ENCODE measurements around the gene VDR.

VDR gene

GRCh38 chr12:47942614-47943225 is 37.9 kb upstream of the VDR start:
- Histone ChIP-seq H3K36me3 (ENCODE audit: control insufficient read depth, insufficient read depth, low read length) (no peaks in the 10 kb centered on the region), H3K9ac (ENCODE audit: low read depth, low read length) (no peak overlapping the region), H3K27ac (ENCODE audit: low read depth, low read length) (no peak overlapping the region), H3K9me3 (ENCODE audit: control insufficient read depth, insufficient read depth, low read length) (no peaks in the 10 kb centered on the region), H3K4me3 (ENCODE audit: low read depth, low read length) (no peak overlapping the region), H3K4me1 (ENCODE audit: control insufficient read depth, insufficient read depth, low read length) (peaks cover 5% of the 10 kb centered on the region; the same call in 1 of the 2 replicates), H3K27me3 (ENCODE audit: control insufficient read depth, insufficient read depth, low read length) (peaks cover 29% of the 10 kb centered on the region)

DNA sequence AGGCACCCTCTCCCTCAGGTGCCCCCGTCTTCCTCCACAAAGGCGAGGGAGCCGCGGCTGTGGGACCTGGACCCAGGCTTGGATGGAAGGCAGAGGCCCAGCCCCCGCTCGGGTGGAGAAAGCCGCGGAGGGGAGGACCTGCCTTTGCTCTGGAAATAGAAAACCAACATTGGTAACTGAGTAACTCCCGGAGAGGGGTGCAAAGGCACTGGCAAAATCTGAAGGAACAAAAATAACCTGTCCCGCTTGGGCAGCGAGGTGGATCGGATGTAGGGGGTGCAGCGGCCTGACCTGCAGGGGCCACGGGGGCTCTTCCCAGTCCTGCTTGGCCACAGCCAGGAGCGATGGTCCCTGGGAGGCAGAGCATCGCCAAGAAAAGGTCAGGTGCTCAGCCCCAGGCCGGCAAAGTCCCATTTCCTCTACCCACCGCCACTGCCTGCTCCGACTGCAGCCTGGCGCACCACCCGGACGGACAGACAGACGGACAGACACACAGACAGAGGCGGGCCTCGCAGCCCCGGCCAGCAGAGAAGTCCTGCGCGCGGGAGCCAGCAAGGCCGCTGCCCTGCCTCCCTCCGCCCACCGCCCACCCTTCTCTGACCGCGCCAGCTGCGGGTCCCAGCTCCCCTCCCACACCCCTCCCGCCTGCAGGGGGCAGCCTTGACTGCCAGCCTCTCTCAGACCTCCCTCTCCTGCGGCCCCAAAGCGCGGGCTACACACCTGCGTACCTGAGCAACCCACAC is 37.2 kb upstream of the VDR start:
- H3K4me1 ChIP-seq (ENCODE audit: control insufficient read depth, insufficient read depth, low read length), result peaks cover 5% of the 10 kb centered on the region; the same call in 1 of the 2 replicates
- H3K4me3 ChIP-seq (ENCODE audit: low read depth, low read length), result peak overlapping the region; percentile 18; the same call in 1 of the 2 replicates
- H3K36me3 ChIP-seq (ENCODE audit: control insufficient read depth, insufficient read depth, low read length), result no peaks in the 10 kb centered on the region
- no peak overlapping the region for H3K9ac ChIP-seq (ENCODE audit: low read depth, low read length)
- H3K9me3 ChIP-seq (ENCODE audit: control insufficient read depth, insufficient read depth, low read length), result no peaks in the 10 kb centered on the region
- no peak overlapping the region for H3K27ac ChIP-seq (ENCODE audit: low read depth, low read length)
- H3K27me3 ChIP-seq (ENCODE audit: control insufficient read depth, insufficient read depth, low read length), result peaks cover 29% of the 10 kb centered on the region

DNA sequence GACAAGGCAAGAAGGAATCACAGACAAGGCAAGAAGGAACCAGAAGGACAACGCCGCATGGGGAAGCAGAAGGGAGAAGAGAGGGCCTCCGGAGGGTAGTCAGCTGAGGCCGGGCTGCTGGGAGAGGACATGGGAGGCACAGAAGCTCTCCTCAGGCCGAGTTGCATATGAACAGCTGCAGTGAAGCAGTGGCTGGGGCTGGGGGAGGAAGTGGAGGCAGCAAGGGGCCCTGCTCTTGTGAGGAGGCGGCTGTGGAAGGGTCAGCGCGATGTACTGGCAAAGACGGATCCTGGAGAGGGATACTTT is 36.6 kb upstream of the VDR start:
- Histone ChIP-seq H3K4me1 (ENCODE audit: control insufficient read depth, insufficient read depth, low read length) (peaks cover 5% of the 10 kb centered on the region; the same call in 1 of the 2 replicates), H3K9me3 (ENCODE audit: control insufficient read depth, insufficient read depth, low read length) (no peaks in the 10 kb centered on the region), H3K9ac (ENCODE audit: low read depth, low read length) (no peak overlapping the region), H3K4me3 (ENCODE audit: low read depth, low read length) (no peak overlapping the region), H3K36me3 (ENCODE audit: control insufficient read depth, insufficient read depth, low read length) (no peaks in the 10 kb centered on the region), H3K27ac (ENCODE audit: low read depth, low read length) (no peak overlapping the region), H3K27me3 (ENCODE audit: control insufficient read depth, insufficient read depth, low read length) (peaks cover 29% of the 10 kb centered on the region)

GRCh38 chr12:47940773-47941474 is 36.1 kb upstream of the VDR start:
- Histone ChIP-seq H3K9me3 (ENCODE audit: control insufficient read depth, insufficient read depth, low read length) (no peaks in the 10 kb centered on the region), H3K4me1 (ENCODE audit: control insufficient read depth, insufficient read depth, low read length) (peaks cover 5% of the 10 kb centered on the region; the same call in 1 of the 2 replicates), H3K27ac (ENCODE audit: low read depth, low read length) (no peak overlapping the region), H3K27me3 (ENCODE audit: control insufficient read depth, insufficient read depth, low read length) (peaks cover 29% of the 10 kb centered on the region), H3K4me3 (ENCODE audit: low read depth, low read length) (no peak overlapping the region), H3K36me3 (ENCODE audit: control insufficient read depth, insufficient read depth, low read length) (no peaks in the 10 kb centered on the region), H3K9ac (ENCODE audit: low read depth, low read length) (no peak overlapping the region)

- Histone ChIP-seq H3K9ac (ENCODE audit: low read depth, low read length) (no peak overlapping the region), H3K9me3 (ENCODE audit: control insufficient read depth, insufficient read depth, low read length) (no peaks in the 10 kb centered on the region), H3K27me3 (ENCODE audit: control insufficient read depth, insufficient read depth, low read length) (peaks cover 29% of the 10 kb centered on the region), H3K4me1 (ENCODE audit: control insufficient read depth, insufficient read depth, low read length) (peaks cover 5% of the 10 kb centered on the region; the same call in 1 of the 2 replicates), H3K36me3 (ENCODE audit: control insufficient read depth, insufficient read depth, low read length) (no peaks in the 10 kb centered on the region), H3K4me3 (ENCODE audit: low read depth, low read length) (no peak overlapping the region), H3K27ac (ENCODE audit: low read depth, low read length) (no peak overlapping the region)
These were observed 34.3 kb upstream of the VDR start for GRCh38 chr12:47939009-47939601.

GRCh38 chr12:47938594-47938993 is 33.8 kb upstream of the VDR start:
- no peak overlapping the region for H3K27ac ChIP-seq (ENCODE audit: low read depth, low read length)
- no peaks in the 10 kb centered on the region for H3K9me3 ChIP-seq (ENCODE audit: control insufficient read depth, insufficient read depth, low read length)
- no peaks in the 10 kb centered on the region for H3K36me3 ChIP-seq (ENCODE audit: control insufficient read depth, insufficient read depth, low read length)
- peaks cover 5% of the 10 kb centered on the region; the same call in 1 of the 2 replicates for H3K4me1 ChIP-seq (ENCODE audit: control insufficient read depth, insufficient read depth, low read length)
- no peak overlapping the region for H3K4me3 ChIP-seq (ENCODE audit: low read depth, low read length)
- peaks cover 29% of the 10 kb centered on the region for H3K27me3 ChIP-seq (ENCODE audit: control insufficient read depth, insufficient read depth, low read length)
- no peak overlapping the region for H3K9ac ChIP-seq (ENCODE audit: low read depth, low read length)

DNA sequence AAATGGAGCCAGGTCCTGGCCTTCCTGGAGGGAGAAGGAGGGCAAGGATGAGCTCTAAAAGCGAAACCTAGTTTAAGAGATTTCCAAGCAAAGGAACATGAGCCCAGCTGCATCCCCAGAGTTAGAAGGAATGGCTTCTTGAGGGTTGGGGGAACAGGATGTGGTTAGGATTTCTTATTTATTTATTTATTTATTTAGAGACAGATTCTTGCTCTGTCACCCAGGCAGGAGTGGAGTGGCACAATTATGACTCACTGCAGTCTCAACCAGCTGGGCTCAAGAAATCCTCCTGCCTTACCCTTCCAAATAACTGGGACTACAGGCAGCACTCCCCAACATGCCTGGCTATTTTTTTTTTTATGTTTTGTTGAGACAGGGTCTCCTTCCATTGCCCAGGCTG is 33.3 kb upstream of the VDR start:
- no peaks in the 10 kb centered on the region for H3K9me3 ChIP-seq (ENCODE audit: control insufficient read depth, insufficient read depth, low read length)
- no peaks in the 10 kb centered on the region for H3K36me3 ChIP-seq (ENCODE audit: control insufficient read depth, insufficient read depth, low read length)
- no peak overlapping the region for H3K27ac ChIP-seq (ENCODE audit: low read depth, low read length)
- H3K27me3 ChIP-seq (ENCODE audit: control insufficient read depth, insufficient read depth, low read length), result peaks cover 26% of the 10 kb centered on the region
- H3K9ac ChIP-seq (ENCODE audit: low read depth, low read length), result no peak overlapping the region
- no peak overlapping the region for H3K4me3 ChIP-seq (ENCODE audit: low read depth, low read length)
- peaks cover 5% of the 10 kb centered on the region; the same call in 1 of the 2 replicates for H3K4me1 ChIP-seq (ENCODE audit: control insufficient read depth, insufficient read depth, low read length)

DNA sequence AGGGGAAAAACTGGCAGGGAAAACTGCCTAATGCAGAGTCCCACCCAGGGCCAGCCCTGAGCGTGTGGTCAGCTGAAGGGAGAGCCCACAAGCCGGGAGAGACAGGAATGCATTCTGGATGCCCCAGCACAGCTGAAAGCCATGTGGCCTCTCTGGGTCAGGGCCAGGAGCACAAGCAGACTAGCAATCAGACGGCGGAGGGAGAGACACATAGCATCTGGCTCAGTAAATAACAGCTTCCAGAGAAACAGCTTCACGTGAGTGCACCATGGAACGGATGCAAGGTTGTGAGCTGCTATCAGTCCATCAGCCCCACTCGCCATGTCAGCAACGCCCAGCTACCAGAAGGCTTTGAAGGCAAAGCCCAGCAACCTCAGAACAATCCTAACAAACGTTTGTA is 30.4 kb upstream of the VDR start:
- Histone ChIP-seq H3K9ac (ENCODE audit: low read depth, low read length) (no peak overlapping the region), H3K27ac (ENCODE audit: low read depth, low read length) (no peak overlapping the region), H3K4me1 (ENCODE audit: control insufficient read depth, insufficient read depth, low read length) (no peaks in the 10 kb centered on the region), H3K9me3 (ENCODE audit: control insufficient read depth, insufficient read depth, low read length) (no peaks in the 10 kb centered on the region), H3K4me3 (ENCODE audit: low read depth, low read length) (no peak overlapping the region), H3K36me3 (ENCODE audit: control insufficient read depth, insufficient read depth, low read length) (no peaks in the 10 kb centered on the region), H3K27me3 (ENCODE audit: control insufficient read depth, insufficient read depth, low read length) (peaks cover 5% of the 10 kb centered on the region)

GRCh38 chr12:47931187-47931586 is 26.4 kb upstream of the VDR start:
- no peak overlapping the region for H3K4me3 ChIP-seq (ENCODE audit: low read depth, low read length)
- no peaks in the 10 kb centered on the region for H3K4me1 ChIP-seq (ENCODE audit: control insufficient read depth, insufficient read depth, low read length)
- no peak overlapping the region for H3K9ac ChIP-seq (ENCODE audit: low read depth, low read length)
- H3K9me3 ChIP-seq (ENCODE audit: control insufficient read depth, insufficient read depth, low read length), result no peaks in the 10 kb centered on the region
- no peak overlapping the region for H3K27ac ChIP-seq (ENCODE audit: low read depth, low read length)
- peaks cover 12% of the 10 kb centered on the region for H3K27me3 ChIP-seq (ENCODE audit: control insufficient read depth, insufficient read depth, low read length)
- no peaks in the 10 kb centered on the region for H3K36me3 ChIP-seq (ENCODE audit: control insufficient read depth, insufficient read depth, low read length)

DNA sequence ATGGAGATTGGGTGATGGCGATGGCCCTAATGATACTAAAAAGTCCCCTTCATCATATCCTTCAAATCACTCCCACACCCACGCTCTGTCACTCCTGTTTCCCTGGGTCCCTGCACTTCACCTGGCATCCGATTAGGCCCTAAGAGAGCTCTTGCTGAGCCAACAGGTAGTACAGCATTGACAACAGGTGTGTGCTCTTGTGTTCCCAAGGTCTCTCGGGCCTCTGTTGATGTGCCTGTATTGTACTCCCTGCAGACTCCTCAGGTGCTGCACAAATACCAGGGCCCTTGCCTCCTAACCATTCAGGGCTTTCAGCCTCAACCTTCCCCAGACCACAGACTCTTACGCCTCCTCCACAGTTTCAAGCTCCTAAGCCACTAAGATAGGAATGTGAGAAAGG is 25.8 kb upstream of the VDR start:
- no peaks in the 10 kb centered on the region for H3K4me1 ChIP-seq (ENCODE audit: control insufficient read depth, insufficient read depth, low read length)
- H3K9ac ChIP-seq (ENCODE audit: low read depth, low read length), result no peak overlapping the region
- H3K36me3 ChIP-seq (ENCODE audit: control insufficient read depth, insufficient read depth, low read length), result no peaks in the 10 kb centered on the region
- H3K27me3 ChIP-seq (ENCODE audit: control insufficient read depth, insufficient read depth, low read length), result peaks cover 18% of the 10 kb centered on the region
- H3K4me3 ChIP-seq (ENCODE audit: low read depth, low read length), result no peak overlapping the region
- no peaks in the 10 kb centered on the region for H3K9me3 ChIP-seq (ENCODE audit: control insufficient read depth, insufficient read depth, low read length)
- no peak overlapping the region for H3K27ac ChIP-seq (ENCODE audit: low read depth, low read length)

DNA sequence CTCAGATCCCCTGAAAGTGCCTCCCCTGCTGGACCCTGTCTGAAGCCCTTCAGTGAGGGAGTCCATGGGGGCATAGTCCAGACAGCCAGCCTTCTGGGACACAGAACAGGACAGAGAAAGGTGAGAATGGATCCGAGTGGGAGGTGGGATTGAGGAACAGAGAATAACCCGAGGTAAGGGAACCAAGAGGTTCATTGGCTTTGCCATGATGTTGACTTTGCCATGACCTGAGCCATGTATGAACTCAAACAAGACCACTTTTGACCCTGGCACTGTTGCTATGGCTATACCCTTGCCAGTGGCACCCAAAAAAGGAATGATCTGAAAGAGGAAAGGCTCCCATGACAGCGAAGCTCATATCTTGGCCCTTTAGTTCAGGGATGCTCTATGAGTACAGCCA is 22.6 kb upstream of the VDR start:
- no peaks in the 10 kb centered on the region for H3K36me3 ChIP-seq (ENCODE audit: control insufficient read depth, insufficient read depth, low read length)
- H3K9ac ChIP-seq (ENCODE audit: low read depth, low read length), result no peak overlapping the region
- H3K4me3 ChIP-seq (ENCODE audit: low read depth, low read length), result no peak overlapping the region
- H3K9me3 ChIP-seq (ENCODE audit: control insufficient read depth, insufficient read depth, low read length), result no peaks in the 10 kb centered on the region
- no peaks in the 10 kb centered on the region for H3K4me1 ChIP-seq (ENCODE audit: control insufficient read depth, insufficient read depth, low read length)
- H3K27me3 ChIP-seq (ENCODE audit: control insufficient read depth, insufficient read depth, low read length), result peaks cover 26% of the 10 kb centered on the region
- H3K27ac ChIP-seq (ENCODE audit: low read depth, low read length), result no peak overlapping the region

All from HUES48 (cell line).